GM21367 (cell line): Measurements from ENCODE around the gene RAX2.

ENCODE experiments used
- ATAC-seq: cut with Tn5 transposase; IDR thresholded peaks from one replicate; pipeline ENCODE4 v1.9.1; 2021; ENCODE audit not compliant: unreplicated experiment

Gene RAX2

GRCh38 chr19:3733549-3734309 lies 38.3 kb downstream of the RAX2 start:
- ATAC-seq, result no peak

GRCh38 chr19:3732108-3732507 lies 39.9 kb downstream of the RAX2 start:
- no peak for ATAC-seq

- no peak for ATAC-seq
Measured at GRCh38 chr19:3730457-3730958, 41.5 kb downstream of the RAX2 start.

- no peak for ATAC-seq
Measured at GRCh38 chr19:3725640-3726310, 46.3 kb downstream of the RAX2 start.

- ATAC-seq, result no peak
Measured at GRCh38 chr19:3725121-3725520, 46.9 kb downstream of the RAX2 start.

GRCh38 chr19:3723883-3724282 lies 48.1 kb downstream of the RAX2 start:
- no peak for ATAC-seq

- no peak for ATAC-seq
Measured at GRCh38 chr19:3723110-3723488, 48.9 kb downstream of the RAX2 start.

- no peak for ATAC-seq
Measured at GRCh38 chr19:3722443-3723109, 49.5 kb downstream of the RAX2 start.

GRCh38 chr19:3721887-3722442 lies 50.1 kb downstream of the RAX2 start:
- no peak for ATAC-seq

GRCh38 chr19:3721131-3721886 lies 50.7 kb downstream of the RAX2 start:
- ATAC-seq, result no peak

- no peak for ATAC-seq
Measured at GRCh38 chr19:3720349-3720917, 51.6 kb downstream of the RAX2 start.

- ATAC-seq, result no peak
Measured at GRCh38 chr19:3719868-3720267, 52.2 kb downstream of the RAX2 start.
